RWPE1 (cell line): Measurements from ENCODE around the gene SLIT3.

Experiments used
- CTCF ChIA-PET: fragments of 350-600 bp; sonication (Branson Sonifier 250); formaldehyde crosslinking; extraction: SDS; loops from one replicate; lab custom pipeline; 2021; lab: Yijun Ruan, JAX
- POLR2A ChIA-PET: fragments of 400-600 bp; formaldehyde crosslinking; extraction: SDS; loops from one replicate; lab custom pipeline; 2020; ENCODE audit warnings: antibody characterized with exemption; ENCODE audit not compliant: low non-redundant PET; lab: Yijun Ruan, JAX
- DNase-seq: peaks from one replicate; pipeline ENCODE4 v3.0.0; 2012; ENCODE audit warnings: low spot score
- H3K27ac ChIP-seq: fragments of 450-650 bp; 2 replicates; pipeline ENCODE4 v1.5.1; 2017
- CTCF ChIP-seq: fragments of 450-650 bp; conservative IDR thresholded peaks from 2 replicates; pipeline ENCODE4 v1.5.1; 2017; ENCODE audit warnings: low read depth, mild to moderate bottlenecking

SLIT3 gene

GRCh38 chr5:168914491-168914890 lies 386.4 kb downstream of the SLIT3 start:
- DNase-seq: no peak
- no peak overlapping the region for H3K27ac ChIP-seq
- ChIA-PET CTCF (no interaction called here), POLR2A (no interaction called here)
- TF ChIP-seq CTCF: no peak

- H3K27ac ChIP-seq: no peak overlapping the region
- DNase-seq: no peak
- POLR2A ChIA-PET: no interaction called here
- no peak for TF ChIP-seq CTCF
- CTCF ChIA-PET: no interaction called here
Measured at GRCh38 chr5:168910874-168911273, 390.1 kb downstream of the SLIT3 start.

- ChIA-PET CTCF (no interaction called here), POLR2A (no interaction called here)
- peak; percentile 23 for DNase-seq
Measured at GRCh38 chr5:168908207-168908606, 392.7 kb downstream of the SLIT3 start.

GRCh38 chr5:168903061-168903460 lies 397.9 kb downstream of the SLIT3 start:
- ChIA-PET POLR2A (no interaction called here), CTCF (no interaction called here)
- no peak for TF ChIP-seq CTCF
- H3K27ac ChIP-seq: no peak overlapping the region
- no peak for DNase-seq

More at GRCh38 chr5:168908207-168908606, 392.7 kb downstream of the SLIT3 start:
- H3K27ac ChIP-seq: no peak overlapping the region
- TF ChIP-seq CTCF: no peak

- CTCF ChIA-PET: interaction anchor here (0.6 kb wide), 1 partner anchor 1261 kb away, joined by 3 read pairs; no protein-coding TSS in a partner anchor
- H3K27ac ChIP-seq: no peak overlapping the region
Measured at GRCh38 chr5:168899673-168900072, 401.3 kb downstream of the SLIT3 start.

GRCh38 chr5:168899264-168899663 lies 401.7 kb downstream of the SLIT3 start:
- ChIA-PET POLR2A (no interaction called here), CTCF (interaction anchor here (0.6 kb wide), 1 partner anchor 1261 kb away, joined by 3 read pairs; no protein-coding TSS in a partner anchor)
- no peak for DNase-seq
- no peak for TF ChIP-seq CTCF
- no peak overlapping the region for H3K27ac ChIP-seq

More at GRCh38 chr5:168899673-168900072, 401.3 kb downstream of the SLIT3 start:
- POLR2A ChIA-PET: no interaction called here
- DNase-seq: no peak
- no peak for TF ChIP-seq CTCF
